HG03571 (cell line): Measurements from ENCODE around the gene SMIM13.

Source experiments
- ATAC-seq: cut with Tn5 transposase; IDR thresholded peaks from one replicate; pipeline ENCODE4 v1.9.1; 2021; ENCODE audit not compliant: unreplicated experiment

SMIM13 gene

DNA sequence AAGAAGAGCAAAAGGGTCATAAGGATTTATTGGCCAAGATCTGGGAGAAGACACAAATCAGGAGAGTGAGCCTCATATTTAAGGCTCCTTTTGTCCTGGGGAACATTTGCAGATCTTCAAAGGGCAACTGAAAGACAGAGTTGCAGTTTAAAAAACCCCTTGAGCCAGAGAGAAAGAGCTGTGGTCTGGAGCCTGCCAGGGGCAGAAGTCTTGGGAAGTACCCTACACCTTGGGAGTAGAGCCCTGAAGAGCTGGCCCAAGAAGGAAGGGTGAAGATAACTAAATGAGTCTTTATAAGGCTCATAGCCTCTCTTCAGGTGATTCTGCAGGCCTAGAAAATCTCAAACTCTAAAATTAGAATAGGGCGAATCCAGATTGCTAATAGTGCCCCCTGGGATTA lies 57.9 kb downstream of the SMIM13 start:
- no peak for ATAC-seq

- ATAC-seq = no peak
Observed at GRCh38 chr6:11152581-11152980, 58.9 kb downstream of the SMIM13 start.

- no peak for ATAC-seq
Observed at GRCh38 chr6:11153447-11153846, 59.8 kb downstream of the SMIM13 start.

- ATAC-seq = no peak
Observed at GRCh38 chr6:11155589-11155988, 62.0 kb downstream of the SMIM13 start.

DNA sequence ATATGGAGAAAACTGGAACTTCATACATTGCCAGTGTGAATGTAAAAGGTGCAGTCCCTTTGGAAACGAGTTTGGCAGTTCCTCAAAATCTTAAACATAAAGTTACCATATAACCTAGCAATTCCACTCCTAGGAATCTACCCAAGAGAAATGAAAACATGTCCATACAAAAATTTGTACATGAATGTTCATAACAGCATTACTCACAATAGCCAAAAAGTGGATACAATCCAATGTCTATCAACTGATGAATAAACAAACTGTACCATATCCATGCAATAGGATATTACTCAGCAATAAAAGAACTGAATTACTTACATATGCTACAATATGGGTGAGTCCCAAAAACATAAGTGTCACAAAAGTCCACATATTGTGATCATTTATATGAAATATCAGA lies 66.6 kb downstream of the SMIM13 start:
- ATAC-seq = no peak

DNA sequence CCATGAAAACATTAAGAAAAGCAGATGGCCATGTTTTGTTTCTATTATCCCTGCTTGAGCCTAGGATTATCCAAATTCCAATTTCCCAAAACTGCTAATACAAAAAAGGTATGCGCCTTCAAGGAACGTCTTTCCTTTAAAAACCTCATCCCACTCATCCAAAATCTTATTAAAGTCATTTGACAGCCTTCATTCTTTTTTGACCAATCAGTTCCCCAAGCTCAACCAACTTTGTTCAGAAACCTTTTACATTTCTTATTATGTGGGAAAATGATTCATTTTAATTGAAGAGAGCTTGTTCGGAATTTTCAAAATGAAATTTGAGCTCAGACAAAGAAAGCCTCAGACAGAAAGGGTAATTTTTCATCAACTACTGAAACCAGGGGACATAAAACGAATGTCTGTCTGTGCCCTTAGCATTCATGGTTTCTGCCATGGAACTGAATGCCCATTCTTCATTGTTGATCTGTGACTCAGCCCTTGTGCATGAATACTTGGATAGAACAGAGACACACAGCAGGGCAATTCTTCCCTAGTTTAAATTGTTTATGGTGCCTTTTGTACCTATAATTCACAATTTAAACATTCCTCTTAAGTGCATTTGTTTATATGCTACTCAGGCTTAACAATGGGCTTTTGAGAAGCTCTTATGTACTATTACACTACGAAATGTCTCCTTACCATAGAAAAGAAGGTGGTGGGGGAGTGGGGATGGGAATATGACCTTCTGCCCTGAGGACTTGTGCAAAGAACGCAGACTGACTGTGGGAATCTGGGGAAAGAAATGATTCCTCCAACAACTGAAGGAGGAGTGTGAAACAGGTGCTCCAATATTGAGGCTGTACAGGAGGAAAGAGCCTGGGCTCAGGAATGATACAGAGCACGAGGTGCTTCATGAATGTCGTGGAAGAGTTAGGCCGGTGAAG lies 67.7 kb downstream of the SMIM13 start:
- ATAC-seq = no peak

GRCh38 chr6:11162262-11162661 lies 68.6 kb downstream of the SMIM13 start:
- no peak for ATAC-seq

GRCh38 chr6:11163932-11164331 lies 70.3 kb downstream of the SMIM13 start:
- no peak for ATAC-seq

DNA sequence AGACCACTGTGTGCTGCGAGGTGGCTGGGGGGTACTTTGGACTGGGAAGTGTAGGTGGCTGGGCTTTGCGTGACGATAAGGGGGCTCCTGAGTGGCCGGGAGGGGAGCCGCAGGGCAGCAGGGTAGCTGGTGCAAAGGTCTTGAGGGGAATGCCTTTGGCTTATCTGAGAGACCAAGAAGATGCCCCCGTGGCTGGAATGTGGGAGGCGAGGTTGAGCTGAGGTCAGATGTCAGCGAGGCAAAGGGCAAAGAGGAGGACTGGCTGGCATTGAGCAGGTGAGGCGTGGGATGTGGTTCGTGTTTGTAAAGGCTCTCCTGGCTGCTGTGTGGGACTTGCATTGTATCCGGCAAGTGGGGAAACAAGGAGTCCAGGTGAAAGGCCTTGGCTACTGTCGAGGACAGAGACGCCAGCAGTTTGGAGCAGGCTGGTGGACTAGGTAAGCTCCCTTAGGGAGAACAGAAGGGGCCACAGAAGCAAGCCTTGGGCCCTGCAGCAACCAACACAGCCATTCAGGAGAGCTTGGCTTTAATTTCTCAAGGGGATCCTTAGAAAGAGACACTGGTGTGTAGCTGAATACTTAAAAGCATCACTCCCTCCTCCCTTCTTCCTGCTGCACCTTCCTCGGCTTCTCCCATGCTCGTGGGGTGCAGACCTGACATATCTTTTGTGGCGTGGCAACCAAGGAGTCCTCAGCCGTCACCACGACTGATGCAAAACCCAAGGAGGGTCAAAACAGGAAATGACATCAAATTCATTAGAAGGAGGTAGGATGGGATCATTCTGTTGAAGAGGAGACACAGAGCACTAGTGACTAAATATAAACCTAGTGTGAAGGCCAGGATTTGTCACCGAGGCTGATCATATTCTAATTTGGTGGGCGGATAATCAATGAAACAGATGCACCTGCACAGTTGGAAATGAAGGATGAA lies 71.3 kb downstream of the SMIM13 start:
- no peak for ATAC-seq

- no peak for ATAC-seq
Observed at GRCh38 chr6:11166948-11167347, 73.3 kb downstream of the SMIM13 start.

DNA sequence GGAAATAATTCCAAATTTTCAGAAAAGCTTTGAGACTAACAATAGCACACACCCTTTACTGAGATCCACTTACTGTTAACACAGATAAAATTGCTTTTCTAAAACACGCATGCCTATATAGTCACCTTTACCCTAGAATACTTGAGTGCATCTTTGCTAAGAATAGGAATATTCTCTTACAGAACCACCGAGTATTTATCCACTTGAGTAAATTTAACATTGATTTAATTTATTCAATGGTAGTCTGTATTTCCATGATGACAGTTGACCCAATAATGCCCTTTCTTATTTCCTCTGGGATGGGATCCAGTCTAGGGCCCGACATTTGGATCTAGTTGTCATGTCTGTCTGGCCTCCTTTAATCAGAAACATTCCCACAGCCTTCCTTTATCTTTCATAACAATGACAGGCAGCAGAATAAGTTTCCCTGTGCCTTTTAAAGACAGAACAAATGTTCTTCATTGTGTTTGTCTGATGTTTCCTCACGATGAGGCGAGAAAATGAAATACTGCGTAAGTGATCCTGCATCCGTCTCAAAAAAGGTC lies 74.5 kb downstream of the SMIM13 start:
- no peak for ATAC-seq

DNA sequence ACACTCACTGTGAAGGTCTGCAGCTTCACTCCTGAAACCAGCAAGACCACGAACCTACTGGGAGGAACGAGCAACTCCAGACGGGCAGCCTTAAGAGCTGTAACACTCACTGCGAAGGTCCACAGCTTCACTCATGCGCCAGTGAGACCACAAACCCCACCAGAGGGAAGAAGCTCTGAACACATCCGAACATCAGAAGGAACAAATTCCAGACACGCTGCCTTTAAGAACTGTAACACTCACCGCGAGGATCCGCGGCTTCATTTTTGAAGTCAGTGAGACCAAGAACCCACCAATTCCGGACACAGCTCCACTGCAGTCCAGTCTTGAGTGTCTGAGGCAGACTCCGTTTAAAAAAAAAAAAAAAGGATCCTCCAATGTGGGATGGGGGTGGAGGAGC lies 78.3 kb downstream of the SMIM13 start:
- no peak for ATAC-seq

- no peak for ATAC-seq
Observed at GRCh38 chr6:11172501-11173327, 79.1 kb downstream of the SMIM13 start.

DNA sequence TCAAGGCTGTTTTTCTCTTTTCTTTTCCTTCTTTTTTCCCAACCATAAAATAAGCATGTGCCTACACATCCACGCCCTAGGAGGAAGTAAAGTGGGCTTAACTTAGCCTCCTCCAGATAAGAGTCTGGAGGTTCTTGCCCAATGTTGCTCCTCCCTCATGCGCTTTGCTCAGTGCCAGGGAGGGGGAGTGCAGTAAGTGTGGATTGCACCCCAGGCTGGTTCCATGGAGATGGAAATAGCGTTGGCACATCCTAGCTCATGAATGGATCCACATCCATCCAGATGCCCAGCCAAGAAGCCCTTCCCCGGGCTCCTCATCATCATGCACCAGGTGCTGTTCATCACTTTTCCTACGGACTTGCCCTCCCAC lies 80.6 kb downstream of the SMIM13 start:
- ATAC-seq = no peak

- ATAC-seq = no peak
Observed at GRCh38 chr6:11177271-11177670, 83.6 kb downstream of the SMIM13 start.

GRCh38 chr6:11179088-11179418 lies 85.4 kb downstream of the SMIM13 start:
- no peak for ATAC-seq

DNA sequence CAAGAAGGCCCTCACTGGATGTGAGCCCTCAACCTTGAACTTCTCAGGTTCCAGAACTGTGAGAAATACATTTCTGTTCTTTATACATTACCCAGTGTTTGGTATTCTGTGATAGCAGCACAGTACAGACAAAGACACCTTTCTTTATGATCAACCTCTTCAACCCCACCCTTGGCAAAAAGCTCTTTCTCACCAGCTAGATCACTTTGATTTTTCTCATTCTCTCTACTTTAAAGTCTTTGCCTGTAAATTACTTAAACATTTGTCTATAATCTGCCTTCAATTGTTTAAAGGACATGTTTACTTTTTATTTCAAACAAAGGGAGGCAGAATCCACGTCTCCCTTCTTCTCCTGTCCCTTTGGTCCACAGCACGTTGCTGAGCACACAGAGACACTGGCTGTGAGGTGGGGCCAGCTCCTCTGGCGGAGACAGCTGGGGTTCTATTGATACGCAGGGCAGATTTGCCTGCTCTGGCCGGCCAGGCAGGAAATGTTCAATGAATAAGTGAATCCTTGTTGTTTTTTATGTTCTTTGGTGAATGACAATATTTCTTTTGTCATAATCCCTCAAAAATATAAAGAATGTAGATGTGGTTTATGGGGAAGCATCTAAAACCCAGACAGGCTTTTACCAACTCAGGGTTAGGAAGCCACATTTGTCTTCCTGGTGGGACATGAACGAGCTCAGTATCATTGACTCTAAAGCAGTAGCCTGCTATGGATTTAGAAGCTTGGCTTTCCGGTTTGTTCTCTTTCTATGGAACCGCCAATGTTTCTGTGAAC lies 86.0 kb downstream of the SMIM13 start:
- no peak for ATAC-seq

- ATAC-seq = no peak
Observed at GRCh38 chr6:11181478-11182136, 88.0 kb downstream of the SMIM13 start.

DNA sequence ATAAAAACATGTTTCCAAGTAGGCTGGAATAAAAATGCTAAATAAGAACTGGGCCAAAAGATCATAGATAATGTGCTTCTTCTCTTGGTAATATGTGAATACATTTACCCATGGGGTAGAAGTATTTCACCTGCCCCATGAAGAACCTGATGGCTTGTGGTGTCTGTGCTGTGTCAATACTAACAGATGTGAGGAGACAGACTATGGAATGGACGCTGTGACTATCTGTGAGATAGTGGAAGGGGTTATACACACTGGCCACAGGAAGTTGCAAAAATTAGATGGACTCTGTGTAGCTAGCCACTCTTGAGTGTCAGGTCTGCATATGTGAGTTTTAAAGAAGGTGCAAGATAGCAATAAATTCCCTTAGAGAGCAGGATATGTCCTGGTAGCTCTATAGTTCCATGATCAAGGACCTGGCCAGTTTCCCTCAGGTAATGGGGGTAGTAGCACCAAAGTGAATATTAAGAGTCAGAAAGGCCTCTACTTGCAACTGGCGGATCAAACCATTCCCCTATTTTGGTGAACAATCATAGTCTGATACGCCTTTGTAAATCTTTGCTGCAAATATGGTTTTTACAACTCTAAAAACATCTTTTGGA lies 90.2 kb downstream of the SMIM13 start:
- ATAC-seq = no peak
